ENCODE results near the gene CC2D2B. TPM values are rescaled to one million over a fixed set of nuclear protein-coding genes. Genes with fewer than 3 reads are reported as not detected.

CC2D2B gene
- total and polyA plus RNA-seq, 10 donors, result 0.26 to 7.1 (median 2.8) TPM

DNA sequence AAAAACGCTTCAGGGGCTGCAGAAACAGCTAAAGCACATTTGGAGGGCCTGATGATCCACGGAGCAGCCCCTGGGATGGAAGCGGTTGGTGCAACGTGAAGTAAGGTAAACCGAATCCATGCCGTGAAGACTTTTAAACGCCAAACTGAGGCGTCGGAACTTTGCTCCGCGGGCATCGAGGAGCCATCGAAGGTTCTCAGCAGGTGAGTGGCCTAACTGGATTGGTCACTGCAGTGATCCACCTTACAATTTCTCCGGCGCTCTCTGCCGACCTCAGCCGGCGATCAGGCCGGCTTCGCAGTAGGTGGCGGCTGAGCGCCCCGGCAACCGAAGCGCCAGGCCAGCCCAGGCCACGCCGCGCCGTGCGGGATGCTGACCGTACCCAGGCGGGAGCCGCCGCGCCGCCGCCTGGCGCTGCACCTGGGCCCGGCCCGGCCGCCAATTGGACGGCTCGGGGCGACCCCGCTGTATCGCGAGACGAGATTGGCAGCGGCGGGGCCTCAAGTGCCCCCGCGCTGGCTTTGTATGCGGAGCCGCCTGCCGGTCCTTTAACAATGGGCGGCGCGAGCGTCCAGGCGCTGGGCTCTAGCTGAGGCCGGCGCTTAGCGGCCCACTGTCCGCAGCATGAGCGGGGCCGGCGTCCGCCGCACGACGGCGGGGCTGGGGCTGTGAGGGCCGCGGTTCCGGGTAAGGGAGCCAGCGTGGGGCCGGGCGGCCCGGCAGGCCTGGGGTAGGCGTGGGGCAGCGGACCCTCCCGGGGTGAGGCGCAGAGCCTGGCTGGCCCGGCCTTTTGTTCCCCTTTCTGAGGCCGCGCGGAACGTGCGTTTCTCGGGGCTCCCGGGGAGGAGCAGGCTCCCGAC, 135.5 kb downstream of the CC2D2B start, which contains the start of gene CCNJ:
Gene CCNJ, plus strand, starts transcription at position 551 of the 860 bp plus-strand sequence. CDS start 811 bp downstream, outside the sequence.
- TF ChIP-seq POLR2AphosphoS5 (IDR thresholded peaks at IDR 0.05) (peak; percentile 87 to 94 (median 90)), POLR2A (IDR thresholded peaks at IDR 0.05) (peak in 1 of 3 donors; percentile 78)
- TF ChIP-seq, protein P1, sequence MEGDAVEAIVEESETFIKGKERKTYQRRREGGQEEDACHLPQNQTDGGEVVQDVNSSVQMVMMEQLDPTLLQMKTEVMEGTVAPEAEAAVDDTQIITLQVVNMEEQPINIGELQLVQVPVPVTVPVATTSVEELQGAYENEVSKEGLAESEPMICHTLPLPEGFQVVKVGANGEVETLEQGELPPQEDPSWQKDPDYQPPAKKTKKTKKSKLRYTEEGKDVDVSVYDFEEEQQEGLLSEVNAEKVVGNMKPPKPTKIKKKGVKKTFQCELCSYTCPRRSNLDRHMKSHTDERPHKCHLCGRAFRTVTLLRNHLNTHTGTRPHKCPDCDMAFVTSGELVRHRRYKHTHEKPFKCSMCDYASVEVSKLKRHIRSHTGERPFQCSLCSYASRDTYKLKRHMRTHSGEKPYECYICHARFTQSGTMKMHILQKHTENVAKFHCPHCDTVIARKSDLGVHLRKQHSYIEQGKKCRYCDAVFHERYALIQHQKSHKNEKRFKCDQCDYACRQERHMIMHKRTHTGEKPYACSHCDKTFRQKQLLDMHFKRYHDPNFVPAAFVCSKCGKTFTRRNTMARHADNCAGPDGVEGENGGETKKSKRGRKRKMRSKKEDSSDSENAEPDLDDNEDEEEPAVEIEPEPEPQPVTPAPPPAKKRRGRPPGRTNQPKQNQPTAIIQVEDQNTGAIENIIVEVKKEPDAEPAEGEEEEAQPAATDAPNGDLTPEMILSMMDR (IDR thresholded peaks at IDR 0.05 in 8 of 11, conservative IDR thresholded peaks at IDR 0.05 in 3 of 11), result peak in 6 of 11 experiments; percentile 26 to 61 (median 34)
- Histone ChIP-seq H3K36me3 (peaks cover 0 to 15% (median 0%) of the 10 kb centered on the region in 6 donors), H3K4me1 (peaks cover 6 to 56% (median 34%) of the 10 kb centered on the region in 6 donors), H3K27ac (peak within 1 kb of the TSS; percentile 83 to 92 (median 90)), H3K27me3 (replicated peaks in 1 of 7) (no peaks in the 10 kb centered on the region), H3K4me3 (peak within 1 kb of the TSS; percentile 68 to 90 (median 79)), H3K9me3 (no peaks in the 10 kb centered on the region)
- DNase-seq, result peak; percentile 94
- intact Hi-C loops (cut with DNase I; ENCODE audit: low total_unique reads), result no loop called here
- WGBS, 5 donors, result 3 to 23% (median 3%) methylated on average over 16 to 92 of the region's 92 CpGs

DNA sequence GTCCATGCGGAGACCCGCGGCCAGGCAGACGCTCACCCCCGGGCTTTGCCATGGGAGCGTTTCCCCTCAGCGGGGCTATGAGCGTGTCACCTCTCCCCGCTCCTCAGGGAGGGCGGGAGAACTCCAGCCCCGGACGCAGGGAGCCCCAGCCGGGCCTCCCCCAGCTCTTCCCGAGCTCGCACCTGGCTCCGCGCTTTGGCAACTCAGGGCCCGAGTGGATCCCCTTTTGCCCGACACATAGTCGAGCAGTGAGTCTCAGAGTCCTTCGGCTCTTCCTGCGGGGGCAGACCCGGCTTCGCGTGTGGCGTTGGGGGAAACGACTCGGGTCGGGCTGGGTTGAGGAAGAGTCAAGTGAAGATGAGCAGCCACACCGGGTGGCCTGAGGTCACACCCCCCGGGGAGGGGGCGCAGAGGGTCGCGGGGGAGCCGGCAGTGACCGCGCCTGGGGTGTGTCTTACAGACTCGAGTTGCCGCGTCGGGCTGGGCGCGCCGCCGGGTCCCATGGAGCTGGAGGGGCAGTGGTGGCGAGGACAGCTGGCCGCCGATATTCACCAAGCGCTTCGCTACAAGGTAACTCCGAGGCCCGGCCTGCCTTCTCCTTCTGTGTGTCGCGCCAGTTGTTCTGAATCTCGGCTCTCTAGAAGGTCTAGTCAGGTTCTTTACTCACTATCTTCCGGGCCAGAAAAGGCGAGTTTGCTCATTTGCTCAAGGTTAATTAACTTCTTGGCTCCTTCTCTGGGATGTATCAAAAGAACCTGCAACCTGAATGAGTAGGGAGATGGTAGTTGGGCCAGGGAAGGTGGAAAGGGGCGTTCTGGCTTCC, 136.3 kb downstream of the CC2D2B start:
- TF ChIP-seq POLR2AphosphoS5 (IDR thresholded peaks at IDR 0.05) (peak in 2 of 3 donors; percentile 2 to 55), POLR2A (IDR thresholded peaks at IDR 0.05) (no peak)
- Histone ChIP-seq H3K4me3 (peak overlapping the region; percentile 68 to 90 (median 79)), H3K36me3 (peaks cover 0 to 19% (median 0%) of the 10 kb centered on the region in 6 donors), H3K9me3 (no peaks in the 10 kb centered on the region), H3K4me1 (peaks cover 6 to 64% (median 38%) of the 10 kb centered on the region in 6 donors), H3K27ac (peak overlapping the region; percentile 83 to 92 (median 90)), H3K27me3 (replicated peaks in 1 of 7) (no peaks in the 10 kb centered on the region)
- DNase-seq, result peak; percentile 90
- intact Hi-C loops (cut with DNase I; ENCODE audit: low total_unique reads), result no loop called here
- 0 to 1% (median 1%) methylated on average over 25 to 58 of the region's 58 CpGs for WGBS, 5 donors

DNA sequence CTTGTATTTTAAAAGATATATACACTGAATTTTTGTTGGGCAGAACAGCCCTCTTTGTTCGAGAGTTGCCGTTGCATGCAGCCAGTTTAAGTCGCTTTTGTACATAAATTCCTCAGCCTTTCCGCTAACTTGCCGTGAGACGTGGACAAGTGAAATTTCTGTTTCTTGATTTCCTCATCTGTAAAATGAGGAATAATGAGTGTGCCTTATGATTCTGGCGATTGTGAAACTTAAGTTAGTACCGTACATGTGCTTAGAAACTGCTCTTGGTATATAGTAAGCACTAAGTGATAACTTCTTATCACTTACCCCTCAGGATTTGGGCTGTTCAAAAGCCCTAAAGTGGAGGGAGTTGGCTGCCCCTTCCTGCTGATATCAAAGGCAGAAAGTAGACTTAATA, 137.0 kb downstream of the CC2D2B start:
- Histone ChIP-seq H3K27me3 (replicated peaks in 1 of 7) (no peaks in the 10 kb centered on the region), H3K4me1 (peaks cover 6 to 70% (median 38%) of the 10 kb centered on the region in 6 donors), H3K27ac (peak overlapping the region; percentile 83 to 92 (median 90)), H3K4me3 (peak overlapping the region; percentile 68 to 90 (median 79)), H3K36me3 (peaks cover 0 to 19% (median 0%) of the 10 kb centered on the region in 6 donors), H3K9me3 (no peaks in the 10 kb centered on the region)
- intact Hi-C loops (cut with DNase I; ENCODE audit: low total_unique reads), result no loop called here
- no peak for DNase-seq
- TF ChIP-seq POLR2AphosphoS5 (IDR thresholded peaks at IDR 0.05) (no peak), POLR2A (IDR thresholded peaks at IDR 0.05) (no peak)
- TF ChIP-seq, protein P1 (IDR thresholded peaks at IDR 0.05 in 8 of 11, conservative IDR thresholded peaks at IDR 0.05 in 3 of 11), result no peak
- WGBS, 5 donors, result 17 to 36% (median 27%) methylated on average over 8 of the region's 8 CpGs

DNA sequence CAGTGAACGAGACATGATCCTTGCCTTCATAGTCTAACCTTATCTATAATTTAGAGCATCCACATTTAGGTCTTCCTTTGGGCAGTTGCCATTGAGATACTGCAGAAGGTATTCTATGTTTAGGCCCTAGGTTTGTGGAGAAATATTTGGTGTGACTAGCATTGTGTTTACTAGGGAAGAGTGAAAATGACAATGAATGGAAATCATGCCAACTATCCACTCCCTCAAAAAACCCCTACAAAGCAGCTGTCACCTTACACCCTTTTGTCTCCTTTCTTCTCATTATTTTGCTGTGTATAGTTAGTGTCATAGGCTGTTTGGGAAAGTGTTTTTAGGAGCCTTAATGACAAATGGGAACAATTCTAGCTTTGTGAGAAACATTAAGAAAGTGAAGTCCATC, 138.8 kb downstream of the CC2D2B start:
- Histone ChIP-seq H3K36me3 (peaks cover 0 to 33% (median 5%) of the 10 kb centered on the region in 6 donors), H3K9me3 (no peaks in the 10 kb centered on the region), H3K27ac (no peak overlapping the region), H3K4me1 (peaks cover 6 to 72% (median 38%) of the 10 kb centered on the region in 6 donors), H3K27me3 (replicated peaks in 1 of 7) (no peaks in the 10 kb centered on the region), H3K4me3 (no peak overlapping the region)
- TF ChIP-seq, protein P1 (IDR thresholded peaks at IDR 0.05 in 8 of 11, conservative IDR thresholded peaks at IDR 0.05 in 3 of 11), result no peak
- TF ChIP-seq POLR2A (IDR thresholded peaks at IDR 0.05) (no peak), POLR2AphosphoS5 (IDR thresholded peaks at IDR 0.05) (no peak)
- intact Hi-C loops (cut with DNase I; ENCODE audit: low total_unique reads), result no loop called here
- no peak for DNase-seq
- 88 to 100% (median 92%) methylated on average over 1 of the region's 1 CpG for WGBS, 5 donors

Measured in spleen (tissue), 11 donors.